Measurements from ENCODE around the gene SLC9A1.

- TF ChIP-seq PBX3 (IDR thresholded peaks at IDR 0.05) (no peak), RFX5 (IDR thresholded peaks at IDR 0.05; ENCODE audit: low read length) (no peak), EZH2phosphoT487 (IDR thresholded peaks at IDR 0.05; ENCODE audit: borderline replicate concordance, low read depth) (no peak), TCF12 (IDR thresholded peaks at IDR 0.05) (no peak), NRF1 (IDR thresholded peaks at IDR 0.05; ENCODE audit: low read depth, low read length) (no peak), USF1 (IDR thresholded peaks at IDR 0.05; ENCODE audit: borderline replicate concordance, low read depth) (no peak), YY1 (IDR thresholded peaks at IDR 0.05; ENCODE audit: low read depth) (no peak), GATA2 (CRISPR knock-in tag; IDR thresholded peaks at IDR 0.05) (no peak), POLR2AphosphoS5 (IDR thresholded peaks at IDR 0.05; ENCODE audit: low read depth, low read length) (no peak)
- TF ChIP-seq, protein P1, sequence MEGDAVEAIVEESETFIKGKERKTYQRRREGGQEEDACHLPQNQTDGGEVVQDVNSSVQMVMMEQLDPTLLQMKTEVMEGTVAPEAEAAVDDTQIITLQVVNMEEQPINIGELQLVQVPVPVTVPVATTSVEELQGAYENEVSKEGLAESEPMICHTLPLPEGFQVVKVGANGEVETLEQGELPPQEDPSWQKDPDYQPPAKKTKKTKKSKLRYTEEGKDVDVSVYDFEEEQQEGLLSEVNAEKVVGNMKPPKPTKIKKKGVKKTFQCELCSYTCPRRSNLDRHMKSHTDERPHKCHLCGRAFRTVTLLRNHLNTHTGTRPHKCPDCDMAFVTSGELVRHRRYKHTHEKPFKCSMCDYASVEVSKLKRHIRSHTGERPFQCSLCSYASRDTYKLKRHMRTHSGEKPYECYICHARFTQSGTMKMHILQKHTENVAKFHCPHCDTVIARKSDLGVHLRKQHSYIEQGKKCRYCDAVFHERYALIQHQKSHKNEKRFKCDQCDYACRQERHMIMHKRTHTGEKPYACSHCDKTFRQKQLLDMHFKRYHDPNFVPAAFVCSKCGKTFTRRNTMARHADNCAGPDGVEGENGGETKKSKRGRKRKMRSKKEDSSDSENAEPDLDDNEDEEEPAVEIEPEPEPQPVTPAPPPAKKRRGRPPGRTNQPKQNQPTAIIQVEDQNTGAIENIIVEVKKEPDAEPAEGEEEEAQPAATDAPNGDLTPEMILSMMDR (IDR thresholded peaks at IDR 0.05) = no peak
- TF ChIP-seq, protein P2, sequence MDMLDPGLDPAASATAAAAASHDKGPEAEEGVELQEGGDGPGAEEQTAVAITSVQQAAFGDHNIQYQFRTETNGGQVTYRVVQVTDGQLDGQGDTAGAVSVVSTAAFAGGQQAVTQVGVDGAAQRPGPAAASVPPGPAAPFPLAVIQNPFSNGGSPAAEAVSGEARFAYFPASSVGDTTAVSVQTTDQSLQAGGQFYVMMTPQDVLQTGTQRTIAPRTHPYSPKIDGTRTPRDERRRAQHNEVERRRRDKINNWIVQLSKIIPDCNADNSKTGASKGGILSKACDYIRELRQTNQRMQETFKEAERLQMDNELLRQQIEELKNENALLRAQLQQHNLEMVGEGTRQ (IDR thresholded peaks at IDR 0.05; ENCODE audit: borderline replicate concordance, low read depth, low read length) = no peak
- TF ChIP-seq, protein P3, sequence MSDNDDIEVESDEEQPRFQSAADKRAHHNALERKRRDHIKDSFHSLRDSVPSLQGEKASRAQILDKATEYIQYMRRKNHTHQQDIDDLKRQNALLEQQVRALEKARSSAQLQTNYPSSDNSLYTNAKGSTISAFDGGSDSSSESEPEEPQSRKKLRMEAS (IDR thresholded peaks at IDR 0.05; ENCODE audit: low read depth) = no peak
These were observed 20.9 kb downstream of the SLC9A1 start for GRCh38 chr1:27133991-27134390.
